Ascending aorta (tissue), 2 donors: ENCODE results near the gene STK32C. TPM values are rescaled to one million over a fixed set of nuclear protein-coding genes. Genes with fewer than 3 reads are reported as not detected.
A peak's percentile ranks its signal among the peaks of the same experiment; 100 is the strongest.

ENCODE experiments used
- DNase-seq, 2 donors: peaks; one replicate each; pipeline ENCODE4 v3.0.0-alpha.2; 2019; ENCODE audit warnings: low spot score in 2 of 2
- H3K27ac ChIP-seq, 2 donors: fragments of 200-600 bp; sonication (generic); one replicate each; pipeline ENCODE4 v1.5.1; 2016 to 2017; ENCODE audit warnings: mild to moderate bottlenecking in 1 of 2
- H3K27me3 ChIP-seq: fragments of 200-600 bp; sonication (generic); one replicate; pipeline ENCODE4 v1.5.1; 2017
- H3K36me3 ChIP-seq, 2 donors: fragments of 200-600 bp; sonication (generic); one replicate each; pipeline ENCODE4 v1.5.1; 2016
- H3K4me1 ChIP-seq, 2 donors: fragments of 200-600 bp; sonication (generic); one replicate each; pipeline ENCODE4 v1.5.1; 2016 to 2017; ENCODE audit warnings: mild to moderate bottlenecking in 1 of 2
- H3K4me3 ChIP-seq, 2 donors: fragments of 200-600 bp; sonication (generic); one replicate each; pipeline ENCODE4 v1.5.1; 2016 to 2017; ENCODE audit warnings: mild to moderate bottlenecking in 1 of 2
- H3K9me3 ChIP-seq, 2 donors: fragments of 200-600 bp; sonication (generic); one replicate each; pipeline ENCODE4 v1.5.1; 2016
- intact Hi-C: fragments of 100-400 bp; cut with DNase I; formaldehyde crosslinking; loops from one replicate; pipeline ENCODE4 v1.15.1; 2023
- total RNA-seq: library from RNA; depleted of rRNA; stranded (reverse); fragments of >200 nt; gene quantifications from one replicate; pipeline ENCODE4 v1.1.0, GENCODE V29; 2016
- TF ChIP-seq, protein P1 (sequence below), 3 experiments: fragments of 200-600 bp in 2 of 3; fragments of 450-650 bp in 1 of 3; sonication (generic) in 2 of 3; IDR thresholded peaks; one replicate each; pipeline ENCODE4 v1.5.1; 2016 to 2019; ENCODE audit warnings: antibody characterized with exemption in 3 of 3, mild to moderate bottlenecking in 1 of 3, moderate library complexity in 1 of 3

The STK32C gene
- total RNA-seq, 1 donor from 2014 or later = 16.2 TPM

- H3K4me1 ChIP-seq = no peaks in the 10 kb centered on the region
- no peak overlapping the region for H3K4me3 ChIP-seq
- H3K27ac ChIP-seq = no peak overlapping the region
- H3K27me3 ChIP-seq = no peaks in the 10 kb centered on the region
- intact Hi-C loops = no loop called here
- H3K9me3 ChIP-seq = no peaks in the 10 kb centered on the region
- DNase-seq = no peak
- no peaks in the 10 kb centered on the region for H3K36me3 ChIP-seq
- TF ChIP-seq, protein P1, sequence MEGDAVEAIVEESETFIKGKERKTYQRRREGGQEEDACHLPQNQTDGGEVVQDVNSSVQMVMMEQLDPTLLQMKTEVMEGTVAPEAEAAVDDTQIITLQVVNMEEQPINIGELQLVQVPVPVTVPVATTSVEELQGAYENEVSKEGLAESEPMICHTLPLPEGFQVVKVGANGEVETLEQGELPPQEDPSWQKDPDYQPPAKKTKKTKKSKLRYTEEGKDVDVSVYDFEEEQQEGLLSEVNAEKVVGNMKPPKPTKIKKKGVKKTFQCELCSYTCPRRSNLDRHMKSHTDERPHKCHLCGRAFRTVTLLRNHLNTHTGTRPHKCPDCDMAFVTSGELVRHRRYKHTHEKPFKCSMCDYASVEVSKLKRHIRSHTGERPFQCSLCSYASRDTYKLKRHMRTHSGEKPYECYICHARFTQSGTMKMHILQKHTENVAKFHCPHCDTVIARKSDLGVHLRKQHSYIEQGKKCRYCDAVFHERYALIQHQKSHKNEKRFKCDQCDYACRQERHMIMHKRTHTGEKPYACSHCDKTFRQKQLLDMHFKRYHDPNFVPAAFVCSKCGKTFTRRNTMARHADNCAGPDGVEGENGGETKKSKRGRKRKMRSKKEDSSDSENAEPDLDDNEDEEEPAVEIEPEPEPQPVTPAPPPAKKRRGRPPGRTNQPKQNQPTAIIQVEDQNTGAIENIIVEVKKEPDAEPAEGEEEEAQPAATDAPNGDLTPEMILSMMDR (IDR thresholded peaks at IDR 0.05) = no peak
These were observed 6.6 kb upstream of the STK32C start for GRCh38 chr10:132314336-132314735.

DNA sequence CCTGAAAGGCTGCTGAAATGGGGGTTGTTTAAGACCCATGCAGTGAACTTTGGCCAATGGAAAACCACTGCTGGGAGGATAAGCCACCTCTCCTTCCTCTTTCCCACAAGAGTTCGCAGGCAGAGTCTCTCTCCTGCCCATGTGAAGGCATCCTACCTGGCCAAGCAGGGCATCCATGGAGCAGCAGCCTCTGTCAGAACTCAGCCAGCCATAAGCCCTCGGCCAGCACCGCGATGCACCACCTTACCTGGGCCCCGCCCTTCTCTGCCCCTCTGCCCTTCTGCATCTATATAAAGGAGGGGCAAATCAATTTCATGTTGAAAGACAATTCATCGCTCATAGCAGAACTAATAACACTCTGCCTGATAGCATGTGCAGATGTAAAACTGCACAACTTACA is 6.1 kb upstream of the STK32C start:
- TF ChIP-seq, protein P1 (IDR thresholded peaks at IDR 0.05) = no peak
- Histone ChIP-seq H3K4me1 (peaks cover 0 to 2% of the 10 kb centered on the region in 2 donors), H3K27me3 (no peaks in the 10 kb centered on the region), H3K4me3 (no peak overlapping the region), H3K9me3 (no peaks in the 10 kb centered on the region), H3K36me3 (no peaks in the 10 kb centered on the region), H3K27ac (no peak overlapping the region)
- intact Hi-C loops = no loop called here
- DNase-seq = no peak

DNA sequence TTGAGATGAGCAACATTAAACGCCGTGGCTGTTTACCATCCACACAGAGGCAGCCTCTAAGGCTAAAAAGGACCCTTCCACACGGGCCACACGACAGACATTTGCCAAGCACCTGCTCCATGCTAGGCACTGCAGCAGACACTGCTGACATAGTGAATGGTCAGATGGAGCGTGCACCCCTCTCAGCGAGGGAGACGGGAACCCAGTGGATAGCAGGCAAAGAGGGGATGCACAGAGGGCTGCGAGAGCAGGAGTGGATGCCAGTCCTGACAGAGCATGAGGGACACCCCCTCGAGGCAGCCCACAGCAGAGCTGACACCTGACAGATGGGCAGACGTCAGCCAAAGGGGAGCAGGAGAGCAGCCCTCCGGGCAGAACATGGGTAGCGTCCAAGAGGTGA is 5.6 kb upstream of the STK32C start:
- no peaks in the 10 kb centered on the region for H3K36me3 ChIP-seq
- no peaks in the 10 kb centered on the region for H3K27me3 ChIP-seq
- no peak overlapping the region for H3K4me3 ChIP-seq
- H3K4me1 ChIP-seq = peaks cover 0 to 2% of the 10 kb centered on the region in 2 donors
- H3K27ac ChIP-seq = no peak overlapping the region
- intact Hi-C loops = no loop called here
- TF ChIP-seq, protein P1 (IDR thresholded peaks at IDR 0.05) = no peak
- no peak for DNase-seq
- H3K9me3 ChIP-seq = no peaks in the 10 kb centered on the region

GRCh38 chr10:132311338-132311939 is 3.7 kb upstream of the STK32C start:
- TF ChIP-seq, protein P1 (IDR thresholded peaks at IDR 0.05) = no peak
- DNase-seq = peak in 1 of 2 donors; percentile 37
- no peaks in the 10 kb centered on the region for H3K9me3 ChIP-seq
- intact Hi-C loops = no loop called here
- no peaks in the 10 kb centered on the region for H3K27me3 ChIP-seq
- no peak overlapping the region for H3K4me3 ChIP-seq
- H3K4me1 ChIP-seq = peaks cover 6 to 8% of the 10 kb centered on the region in 2 donors
- H3K36me3 ChIP-seq = no peaks in the 10 kb centered on the region
- H3K27ac ChIP-seq = no peak overlapping the region

DNA sequence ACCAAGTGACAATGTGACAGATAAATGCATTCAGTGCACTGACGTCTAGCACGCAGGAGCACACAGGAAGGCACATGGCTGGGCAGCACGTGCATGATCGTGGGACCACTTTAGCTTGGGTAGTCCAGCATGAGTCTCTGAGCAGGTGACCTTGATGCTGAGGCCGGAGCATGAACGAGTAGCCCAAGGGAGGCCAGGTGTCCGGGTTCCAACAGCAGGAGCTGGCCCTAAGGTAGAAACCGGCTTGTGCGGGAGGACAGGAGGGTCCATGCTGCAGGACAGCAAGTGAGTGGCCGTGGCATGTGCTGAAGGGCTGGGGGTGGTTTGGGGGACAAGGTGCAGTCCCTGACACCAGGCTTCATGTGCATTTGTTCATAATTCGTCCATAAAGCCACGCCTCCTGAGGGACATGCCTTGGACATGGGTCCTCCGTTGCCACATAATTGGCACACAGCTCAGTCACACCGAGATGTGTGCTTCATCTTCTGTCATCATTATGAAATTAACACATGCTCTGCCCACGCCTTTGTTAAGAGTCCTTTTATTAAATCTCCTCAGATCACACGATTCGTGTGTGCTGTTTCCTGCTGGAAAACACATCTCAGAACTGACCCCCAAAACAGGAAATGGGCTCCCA is 3.1 kb upstream of the STK32C start:
- DNase-seq = peak in 1 of 2 donors; percentile 53
- no peaks in the 10 kb centered on the region for H3K27me3 ChIP-seq
- H3K4me3 ChIP-seq = no peak overlapping the region
- H3K36me3 ChIP-seq = no peaks in the 10 kb centered on the region
- intact Hi-C loops = no loop called here
- peaks cover 6 to 8% of the 10 kb centered on the region in 2 donors for H3K4me1 ChIP-seq
- H3K27ac ChIP-seq = no peak overlapping the region
- TF ChIP-seq, protein P1 (IDR thresholded peaks at IDR 0.05) = no peak
- H3K9me3 ChIP-seq = no peaks in the 10 kb centered on the region
